GM19455 (cell line): ENCODE measurements around the gene APOB.

Source experiments
- ATAC-seq: cut with Tn5 transposase; IDR thresholded peaks from one replicate; pipeline ENCODE4 v1.9.1; 2021; ENCODE audit not compliant: unreplicated experiment

The APOB gene, protein sequence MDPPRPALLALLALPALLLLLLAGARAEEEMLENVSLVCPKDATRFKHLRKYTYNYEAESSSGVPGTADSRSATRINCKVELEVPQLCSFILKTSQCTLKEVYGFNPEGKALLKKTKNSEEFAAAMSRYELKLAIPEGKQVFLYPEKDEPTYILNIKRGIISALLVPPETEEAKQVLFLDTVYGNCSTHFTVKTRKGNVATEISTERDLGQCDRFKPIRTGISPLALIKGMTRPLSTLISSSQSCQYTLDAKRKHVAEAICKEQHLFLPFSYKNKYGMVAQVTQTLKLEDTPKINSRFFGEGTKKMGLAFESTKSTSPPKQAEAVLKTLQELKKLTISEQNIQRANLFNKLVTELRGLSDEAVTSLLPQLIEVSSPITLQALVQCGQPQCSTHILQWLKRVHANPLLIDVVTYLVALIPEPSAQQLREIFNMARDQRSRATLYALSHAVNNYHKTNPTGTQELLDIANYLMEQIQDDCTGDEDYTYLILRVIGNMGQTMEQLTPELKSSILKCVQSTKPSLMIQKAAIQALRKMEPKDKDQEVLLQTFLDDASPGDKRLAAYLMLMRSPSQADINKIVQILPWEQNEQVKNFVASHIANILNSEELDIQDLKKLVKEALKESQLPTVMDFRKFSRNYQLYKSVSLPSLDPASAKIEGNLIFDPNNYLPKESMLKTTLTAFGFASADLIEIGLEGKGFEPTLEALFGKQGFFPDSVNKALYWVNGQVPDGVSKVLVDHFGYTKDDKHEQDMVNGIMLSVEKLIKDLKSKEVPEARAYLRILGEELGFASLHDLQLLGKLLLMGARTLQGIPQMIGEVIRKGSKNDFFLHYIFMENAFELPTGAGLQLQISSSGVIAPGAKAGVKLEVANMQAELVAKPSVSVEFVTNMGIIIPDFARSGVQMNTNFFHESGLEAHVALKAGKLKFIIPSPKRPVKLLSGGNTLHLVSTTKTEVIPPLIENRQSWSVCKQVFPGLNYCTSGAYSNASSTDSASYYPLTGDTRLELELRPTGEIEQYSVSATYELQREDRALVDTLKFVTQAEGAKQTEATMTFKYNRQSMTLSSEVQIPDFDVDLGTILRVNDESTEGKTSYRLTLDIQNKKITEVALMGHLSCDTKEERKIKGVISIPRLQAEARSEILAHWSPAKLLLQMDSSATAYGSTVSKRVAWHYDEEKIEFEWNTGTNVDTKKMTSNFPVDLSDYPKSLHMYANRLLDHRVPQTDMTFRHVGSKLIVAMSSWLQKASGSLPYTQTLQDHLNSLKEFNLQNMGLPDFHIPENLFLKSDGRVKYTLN (N-terminal part only)

DNA sequence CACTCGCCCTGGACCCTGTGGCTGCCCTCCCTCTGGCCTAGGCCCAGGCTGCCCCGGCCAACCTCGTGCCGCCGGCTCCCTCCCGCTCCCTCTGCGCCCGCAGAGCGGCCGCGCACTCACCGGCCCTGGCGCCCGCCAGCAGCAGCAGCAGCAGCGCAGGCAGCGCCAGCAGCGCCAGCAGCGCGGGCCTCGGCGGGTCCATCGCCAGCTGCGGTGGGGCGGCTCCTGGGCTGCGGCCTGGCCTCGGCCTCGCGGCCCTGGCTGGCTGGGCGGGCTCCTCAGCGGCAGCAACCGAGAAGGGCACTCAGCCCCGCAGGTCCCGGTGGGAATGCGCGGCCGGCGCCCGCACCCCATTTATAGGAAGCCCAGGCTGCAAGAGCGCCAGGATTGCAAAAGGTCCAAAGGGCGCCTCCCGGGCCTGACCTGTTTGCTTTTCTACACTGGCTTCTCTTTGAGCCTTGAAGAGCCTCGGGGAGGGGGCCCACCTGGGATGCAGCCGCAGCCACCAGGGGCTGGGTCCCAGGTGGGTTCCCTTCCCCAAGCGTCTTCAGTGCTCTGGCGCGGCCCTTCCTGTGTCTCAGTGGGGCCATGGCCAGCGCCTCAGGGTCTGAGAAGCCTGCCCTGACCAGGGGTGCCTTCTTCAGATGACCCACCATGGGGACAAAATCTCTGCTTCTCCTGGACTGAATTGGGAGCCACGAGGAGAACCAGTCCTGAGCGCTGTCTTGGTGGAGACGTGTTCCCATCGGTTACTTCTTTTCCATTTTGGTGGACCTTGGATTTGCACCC, at the start of gene APOB:
Gene APOB (minus strand): TSS at position 330 of the 789 bp plus-strand sequence. CDS start 128 bp downstream, at position 202.
- ATAC-seq, result no peak

DNA sequence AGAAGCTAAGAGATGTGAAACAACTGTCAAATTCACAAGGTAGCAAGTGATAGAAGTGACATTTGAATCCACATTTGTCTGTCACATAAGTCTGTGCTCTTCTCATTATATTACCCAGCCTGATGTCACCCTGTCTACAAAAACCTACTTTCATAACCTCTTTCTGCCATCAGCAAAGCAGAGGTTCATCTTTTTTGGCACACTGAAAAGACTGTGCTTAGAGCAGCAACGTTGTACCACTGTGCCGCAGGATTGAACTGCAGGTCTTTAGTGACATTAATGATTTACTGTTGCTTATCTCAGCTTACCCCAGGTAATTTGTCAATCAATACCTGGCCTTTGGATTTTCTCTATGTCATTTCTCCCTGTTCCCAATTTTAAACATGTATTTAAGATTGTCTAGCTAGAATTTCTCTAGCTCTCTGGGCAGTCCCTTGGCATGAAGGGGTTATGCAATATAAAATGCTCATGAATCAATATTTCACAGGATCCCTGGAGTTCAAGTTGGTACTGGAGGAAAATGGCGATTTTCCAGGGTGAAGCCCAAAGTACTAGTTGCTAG, 48.5 kb upstream of the APOB start:
- ATAC-seq, result no peak

DNA sequence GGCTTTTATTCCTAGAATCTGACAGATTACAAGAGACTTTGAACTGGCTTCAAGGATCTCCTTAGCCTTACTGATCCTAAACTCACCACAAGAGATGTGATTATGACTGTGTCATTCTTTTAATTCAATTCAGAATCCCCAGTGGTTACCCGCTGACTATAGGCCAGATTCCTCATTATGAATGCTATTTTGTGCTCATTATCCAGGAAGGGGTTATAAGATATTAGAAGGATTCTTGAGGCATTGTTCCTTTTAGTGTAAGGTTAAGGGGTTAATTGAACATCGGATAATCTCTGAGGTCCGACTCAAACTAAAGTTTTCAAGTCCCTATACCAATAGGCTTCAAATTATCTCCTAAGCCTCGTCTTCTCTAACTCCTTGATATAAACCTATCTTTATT, 40.5 kb upstream of the APOB start:
- ATAC-seq, result no peak

DNA sequence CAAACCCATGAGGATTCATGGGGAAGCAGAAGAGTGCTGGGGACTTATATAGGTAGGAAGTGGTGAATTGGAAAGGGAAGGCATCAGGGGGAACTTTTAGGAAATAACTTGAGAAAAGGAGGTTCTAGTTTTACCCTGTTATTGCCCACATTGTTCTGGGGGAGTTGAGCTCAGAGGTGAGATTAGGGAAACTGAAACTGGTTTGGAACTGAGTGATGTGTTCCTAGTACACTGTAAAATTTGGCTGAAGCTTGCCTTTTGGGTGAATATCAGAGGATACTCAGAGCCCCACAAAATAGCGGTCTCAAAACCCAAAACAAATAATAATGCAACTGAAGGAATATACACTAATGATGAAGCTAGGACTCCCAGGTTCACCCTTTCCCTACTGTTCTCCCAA, 39.6 kb upstream of the APOB start:
- no peak for ATAC-seq

DNA sequence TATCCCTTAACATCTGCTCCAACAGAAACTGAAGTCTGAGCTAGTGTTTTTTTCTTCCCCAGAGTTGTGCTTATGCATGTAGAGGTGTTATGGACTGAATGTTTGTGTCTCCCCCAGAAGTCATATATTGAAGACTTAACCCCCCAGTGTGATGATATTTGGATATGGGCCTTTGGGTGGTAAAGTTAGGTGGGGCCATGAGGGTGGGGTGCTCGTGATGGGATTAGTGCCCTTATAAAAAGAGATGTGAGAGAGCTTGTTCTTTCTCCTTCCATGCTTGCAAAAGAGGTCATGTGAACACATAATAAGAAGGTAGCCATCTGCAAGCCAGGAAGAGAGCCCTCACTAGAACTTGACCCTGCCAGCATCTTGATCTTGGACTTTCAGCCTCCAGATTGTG, 34.4 kb upstream of the APOB start:
- ATAC-seq, result no peak

DNA sequence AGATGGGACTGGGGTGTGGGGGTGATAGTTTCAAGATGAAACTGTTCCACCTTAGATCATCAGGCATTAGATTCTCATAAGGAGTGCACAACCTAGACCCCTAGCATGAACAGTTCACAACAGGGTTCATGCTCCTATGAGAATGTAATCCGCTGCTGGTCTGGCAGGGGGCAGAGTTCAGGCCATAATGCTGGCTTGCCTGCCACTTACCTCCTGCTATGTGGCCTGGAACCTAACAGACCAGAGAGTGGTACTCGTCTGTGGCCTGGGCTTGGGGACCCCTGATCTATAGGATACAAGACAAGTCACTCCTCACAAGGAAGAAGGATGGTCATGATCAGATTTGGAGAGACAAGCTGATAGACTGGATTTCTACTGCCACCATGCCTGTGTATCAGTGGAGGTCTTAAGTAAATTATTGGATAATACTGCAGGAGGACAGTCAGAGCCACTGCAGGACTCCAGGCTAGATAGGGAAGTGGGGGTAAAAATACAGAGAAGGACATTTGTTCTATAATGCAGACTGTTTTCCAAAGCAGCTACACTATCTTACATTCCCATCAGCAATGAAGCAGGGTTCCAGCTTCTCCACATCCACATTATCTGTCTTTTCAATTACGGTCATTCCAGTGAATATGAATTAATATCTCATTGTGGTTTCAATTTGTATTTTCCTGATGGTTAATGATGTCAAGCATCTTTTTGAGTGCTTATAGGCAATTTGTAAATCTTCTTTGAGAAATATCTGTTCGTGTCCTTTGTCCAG, 28.8 kb upstream of the APOB start:
- ATAC-seq, result no peak

DNA sequence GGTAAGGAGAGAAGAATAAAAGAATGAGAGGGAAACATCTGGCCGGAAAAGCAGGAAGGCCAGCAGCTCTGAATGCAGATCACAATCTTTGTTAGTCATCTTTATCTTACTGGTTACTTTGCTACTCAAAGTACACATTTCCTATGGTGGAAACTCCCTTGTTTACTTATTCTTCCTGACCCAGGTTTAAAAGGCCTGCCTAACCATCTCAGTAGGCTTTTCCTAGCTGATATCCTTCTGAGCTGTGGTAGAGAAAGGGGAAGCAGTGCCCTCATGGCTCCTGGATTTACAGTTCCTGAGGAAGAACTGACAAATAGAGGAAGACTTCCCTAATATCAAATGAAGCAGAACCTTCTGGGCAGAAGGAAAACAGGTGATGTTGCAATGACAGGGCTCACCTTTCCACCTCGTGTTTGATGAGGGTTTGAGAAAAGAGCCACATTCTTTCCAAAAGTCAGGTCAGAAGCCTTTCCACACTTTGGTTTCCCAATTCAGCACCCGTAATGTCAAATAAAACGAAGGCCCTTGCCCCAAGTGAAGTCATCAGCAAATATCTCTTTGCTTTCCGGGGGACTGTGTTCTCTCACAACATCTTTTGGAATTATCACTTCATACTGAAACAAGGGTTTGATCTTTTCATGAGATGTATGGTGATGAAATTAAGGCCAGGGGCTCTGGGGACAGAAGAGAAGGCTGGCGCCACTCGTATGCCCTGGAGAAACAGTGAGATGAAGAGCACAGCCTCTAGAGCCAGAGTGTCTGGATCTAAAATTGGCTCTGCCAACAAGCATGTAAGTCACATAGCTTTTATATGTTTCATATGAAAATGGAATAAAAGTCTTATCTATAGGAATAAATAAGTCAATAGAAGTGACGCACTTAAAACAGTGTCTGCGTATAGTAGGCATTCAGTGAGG, 26.7 kb upstream of the APOB start:
- ATAC-seq, result no peak

DNA sequence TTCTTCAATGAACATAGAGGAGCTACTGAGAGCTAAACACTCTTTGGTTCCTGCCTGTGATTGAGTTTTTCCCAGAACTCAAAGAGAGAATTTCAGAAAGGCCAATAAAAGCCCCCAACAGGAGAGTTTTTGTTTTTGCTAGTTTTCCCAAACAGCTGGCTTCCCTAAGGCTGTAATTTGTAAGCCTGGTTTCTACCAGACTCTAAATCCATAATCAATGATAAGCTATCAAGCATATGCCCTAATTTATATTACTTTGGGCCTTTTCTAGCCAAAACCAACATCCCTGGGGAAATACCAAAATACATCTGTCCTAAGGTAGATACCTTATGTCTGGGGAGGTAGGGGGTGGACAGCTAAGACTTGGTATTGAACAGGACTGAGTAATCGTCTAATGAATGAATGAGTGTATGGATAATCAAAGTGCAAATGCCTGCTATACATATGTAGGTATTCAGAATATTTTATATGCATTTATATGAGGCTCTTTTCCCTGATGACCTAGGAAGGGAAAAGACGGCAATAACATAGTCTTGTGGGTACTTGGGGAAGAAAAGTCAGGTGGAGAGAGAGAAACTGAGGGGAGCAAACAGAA, 26.0 kb upstream of the APOB start:
- ATAC-seq, result no peak

DNA sequence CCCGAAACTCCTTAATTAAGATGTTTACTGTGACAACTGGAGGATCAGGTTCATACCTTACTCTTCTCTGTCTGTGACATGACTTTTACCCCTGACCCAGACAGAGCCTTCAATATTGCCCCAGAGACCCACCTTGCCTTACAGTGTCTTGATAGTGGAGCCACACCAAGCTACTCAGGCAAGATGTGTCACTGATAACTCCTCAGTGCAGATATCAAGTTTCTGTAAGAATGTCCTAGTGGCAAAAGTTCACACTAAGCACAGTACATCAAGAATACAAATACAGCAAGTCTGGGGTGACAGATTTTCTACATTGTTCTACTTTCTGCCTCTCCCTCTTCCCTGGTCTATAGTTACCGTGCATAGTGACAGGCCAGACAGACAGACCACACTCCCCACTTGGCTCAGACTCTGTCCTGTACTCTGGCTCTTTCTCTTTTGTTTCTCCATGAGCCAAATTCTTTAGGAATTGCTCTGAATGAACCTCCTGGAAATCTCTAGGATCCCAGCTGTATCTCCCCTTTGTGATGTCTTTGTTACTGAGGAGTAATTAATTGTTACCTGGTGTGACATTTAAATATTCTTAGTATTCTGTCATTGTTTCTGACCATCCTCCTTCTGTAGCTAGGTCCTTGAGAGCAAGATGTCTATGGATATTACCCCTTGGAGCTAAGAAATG, 24.1 kb upstream of the APOB start:
- no peak for ATAC-seq

DNA sequence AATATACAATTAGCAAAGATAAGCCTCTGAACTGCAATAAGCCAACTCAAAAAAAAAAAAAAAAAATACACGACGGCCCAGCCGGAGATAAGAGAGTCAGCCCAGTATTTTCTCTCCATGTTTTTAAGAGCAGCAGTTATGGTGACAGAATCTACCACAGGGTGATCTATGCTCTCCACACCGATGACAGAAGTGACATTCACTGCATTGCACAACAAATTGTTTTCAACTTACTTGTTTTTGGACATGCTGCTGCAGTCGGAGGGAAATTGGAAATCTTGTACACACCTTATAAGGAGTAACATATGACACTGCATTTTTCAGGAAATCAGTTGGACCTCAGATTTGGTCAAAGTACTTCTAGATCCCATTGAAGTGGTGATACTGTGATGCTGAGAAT, 23.3 kb upstream of the APOB start:
- no peak for ATAC-seq

DNA sequence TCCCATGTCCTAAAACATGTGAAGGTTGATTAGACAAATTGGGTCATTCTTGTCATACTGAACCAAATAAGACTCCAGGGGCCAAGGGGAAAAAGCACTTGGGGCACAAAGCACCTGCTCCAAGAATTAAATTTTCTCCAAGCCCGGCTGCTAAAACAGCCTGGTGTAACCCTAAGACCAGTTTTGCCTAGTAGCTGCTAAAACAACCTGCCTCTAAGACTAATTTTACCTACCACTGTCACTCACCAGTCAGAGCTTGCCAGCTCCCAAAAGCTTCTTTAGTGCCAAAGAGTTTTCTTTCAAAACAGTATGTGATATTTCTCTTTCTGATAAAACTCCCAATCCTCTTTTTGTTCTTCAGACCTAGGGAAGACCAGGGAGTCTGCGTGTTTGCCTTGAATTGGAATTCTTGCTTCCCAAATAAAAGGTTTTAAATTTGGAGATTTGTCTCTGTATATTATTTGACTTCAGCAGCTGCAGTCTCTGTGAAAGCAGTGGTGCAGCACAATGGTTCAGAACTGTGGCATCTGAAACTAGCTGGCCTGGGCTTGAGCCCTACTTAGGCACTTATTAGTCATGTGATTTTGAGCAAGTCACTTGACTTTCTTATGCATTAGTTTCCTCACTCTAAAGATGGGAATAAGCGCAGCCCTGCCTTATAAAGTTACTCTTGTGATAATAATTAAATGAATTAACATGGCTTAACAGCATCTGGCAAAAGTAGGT, 16.2 kb upstream of the APOB start:
- ATAC-seq, result no peak

DNA sequence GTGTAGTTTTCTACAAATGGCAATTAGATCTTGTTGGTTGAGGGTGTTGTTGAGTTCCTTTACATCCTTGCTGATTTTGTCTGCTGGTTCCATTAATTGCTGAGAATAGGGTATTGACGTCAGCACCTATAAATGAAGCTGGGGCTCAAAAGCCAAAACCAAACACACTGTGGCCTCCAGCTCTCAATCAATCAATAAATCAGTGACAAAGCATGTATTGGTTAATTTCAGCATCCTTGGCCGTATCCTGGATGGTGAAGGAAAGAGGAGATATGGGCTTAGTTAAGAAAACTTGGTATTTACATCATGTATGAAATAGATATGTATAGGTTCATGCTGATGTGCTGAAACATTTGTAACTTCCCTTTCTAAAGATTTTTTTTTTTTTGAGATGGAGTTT, 13.2 kb upstream of the APOB start:
- no peak for ATAC-seq

DNA sequence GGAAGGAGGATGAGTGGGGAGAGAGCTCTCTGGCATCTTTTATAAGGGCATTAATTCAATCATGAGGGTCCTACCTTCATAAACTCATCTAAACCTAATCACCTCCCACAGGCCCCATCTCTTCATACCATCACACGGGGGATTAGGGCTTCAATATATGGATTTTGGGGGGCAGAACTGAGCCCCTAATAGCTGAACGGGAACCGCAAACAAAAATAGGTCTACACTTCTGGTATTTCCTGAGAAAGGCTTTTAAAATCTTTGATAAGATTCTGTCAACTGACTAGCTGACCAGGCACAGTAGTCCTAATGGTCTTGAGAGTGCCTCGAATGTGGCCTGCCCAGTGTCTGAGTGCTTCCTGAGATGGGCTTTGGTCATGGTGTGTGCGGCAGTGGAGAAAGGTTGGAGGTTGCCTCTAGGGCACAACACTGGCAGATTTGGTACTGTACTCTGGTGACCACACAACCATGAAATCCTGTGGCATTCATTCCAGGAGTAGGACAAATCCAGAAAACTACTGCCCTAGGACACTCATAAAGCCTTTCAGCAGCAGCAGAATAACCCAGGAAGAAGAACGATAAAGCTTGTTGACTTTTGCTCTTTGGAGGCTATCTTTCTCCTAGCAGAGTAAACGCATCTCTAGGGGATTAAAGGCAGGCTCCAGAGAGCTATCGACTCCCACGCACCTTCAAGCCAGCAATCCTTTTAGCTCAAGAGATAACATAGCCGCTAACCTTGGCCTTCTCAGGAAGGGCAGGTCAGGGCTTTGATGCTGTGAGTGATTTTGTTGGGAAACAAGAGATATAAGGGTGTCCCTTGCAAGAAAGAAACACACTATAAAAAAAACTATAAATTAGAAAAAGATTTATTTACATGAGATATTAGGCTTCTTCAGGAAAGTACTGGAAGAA, 12.3 kb upstream of the APOB start:
- ATAC-seq, result no peak

DNA sequence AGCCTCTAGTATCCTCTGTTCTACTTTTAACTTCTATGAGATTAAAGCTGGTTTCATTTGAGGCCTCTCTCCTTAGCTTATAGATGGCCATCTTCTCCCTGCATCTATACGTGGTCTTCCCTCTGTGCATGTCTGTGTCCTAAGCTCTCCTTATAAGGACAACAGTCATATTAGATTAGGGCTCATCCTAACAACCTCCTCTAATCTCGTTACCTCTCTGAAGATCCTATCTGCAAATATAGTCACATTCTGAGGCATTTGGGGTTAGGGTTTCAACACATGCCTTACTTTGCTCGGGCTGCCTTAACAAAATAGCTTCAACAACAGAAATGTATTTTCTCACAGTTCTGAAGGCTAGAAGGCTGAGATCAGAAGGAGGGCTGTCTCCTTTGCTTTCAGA, 11.6 kb upstream of the APOB start:
- ATAC-seq, result no peak

DNA sequence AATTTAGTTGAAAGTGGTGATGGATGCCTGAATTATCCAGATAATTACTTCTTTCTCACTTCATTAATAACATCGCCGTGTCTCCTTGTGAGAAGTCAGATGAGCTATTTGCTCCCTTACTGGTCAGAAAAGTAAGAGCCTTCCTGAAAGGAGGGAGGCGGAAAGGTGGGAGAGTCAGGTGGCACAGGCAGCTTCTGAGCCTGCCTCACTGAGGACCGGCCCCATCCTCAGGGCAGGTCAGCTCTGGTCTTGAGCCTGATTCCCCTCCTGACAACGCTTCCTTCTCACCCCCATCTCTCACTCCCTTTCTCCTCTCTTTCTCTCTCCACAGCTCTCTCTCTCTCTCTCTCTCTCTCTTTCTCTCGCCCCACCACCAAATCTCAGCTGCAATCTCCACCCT, 10.1 kb upstream of the APOB start:
- no peak for ATAC-seq

DNA sequence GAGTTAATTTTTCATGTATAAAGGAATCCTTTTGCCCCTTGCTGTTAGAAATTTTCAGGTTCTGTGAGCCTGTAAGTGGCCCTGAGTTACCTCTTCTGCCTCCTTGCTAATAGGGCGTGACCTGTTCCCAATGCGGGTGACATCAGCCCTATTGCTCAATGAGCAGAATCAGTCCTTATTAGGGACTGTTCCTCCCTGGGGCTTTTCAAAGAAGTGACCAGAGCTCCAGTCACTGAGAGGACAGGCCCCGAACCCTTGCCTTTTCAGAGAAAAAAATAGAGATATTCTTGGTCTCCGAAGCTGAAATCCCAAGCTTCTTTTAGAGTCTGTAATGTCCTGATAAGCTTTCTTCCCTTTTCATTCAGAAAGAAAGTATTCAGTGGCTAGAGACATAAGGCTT, 8.2 kb upstream of the APOB start:
- ATAC-seq, result no peak
